GM12873 (cell line): Measurements from ENCODE around the gene CHD9NB.

Experiments used
- CTCF ChIP-seq: IDR thresholded peaks from 2 replicates; pipeline ENCODE4 v1.5.1; 2012; ENCODE audit warnings: low read depth, mild to moderate bottlenecking, moderate library complexity, low read length, control low read depth; ENCODE audit not compliant: insufficient read depth; ENCODE audit errors: missing control alignments

CHD9NB gene

GRCh38 chr16:53089434-53090285 lies 37.0 kb upstream of the CHD9NB start:
- no peak for TF ChIP-seq CTCF

GRCh38 chr16:53087101-53087500 lies 34.4 kb upstream of the CHD9NB start:
- TF ChIP-seq CTCF, result no peak

- TF ChIP-seq CTCF, result no peak
These were observed 33.3 kb upstream of the CHD9NB start for GRCh38 chr16:53085931-53086421.

GRCh38 chr16:53085369-53085843 lies 32.7 kb upstream of the CHD9NB start:
- no peak for TF ChIP-seq CTCF

GRCh38 chr16:53084746-53085334 lies 32.1 kb upstream of the CHD9NB start:
- no peak for TF ChIP-seq CTCF

GRCh38 chr16:53084141-53084541 lies 31.4 kb upstream of the CHD9NB start:
- TF ChIP-seq CTCF, result no peak

GRCh38 chr16:53083119-53083518 lies 30.4 kb upstream of the CHD9NB start:
- TF ChIP-seq CTCF, result no peak
